A172 (cell line): ENCODE measurements around the gene CALCB. TPM values are rescaled to one million over a fixed set of nuclear protein-coding genes. Genes with fewer than 3 reads are reported as not detected.
A peak's percentile ranks its signal among the peaks of the same experiment; 100 is the strongest.

ENCODE experiments used
- DNase-seq: peaks from one replicate; pipeline ENCODE4 v3.0.0-alpha.2; 2015; ENCODE audit warnings: low spot score
- total RNA-seq: library from RNA; depleted of rRNA; stranded (reverse); fragments of >200 nt; shearing (Covaris generic); gene quantifications from 2 replicates; pipeline ENCODE4 v1.2.3, GENCODE V29; 2014

The CALCB gene
- total RNA-seq, 1 experiment from 2014 or later: not detected

DNA sequence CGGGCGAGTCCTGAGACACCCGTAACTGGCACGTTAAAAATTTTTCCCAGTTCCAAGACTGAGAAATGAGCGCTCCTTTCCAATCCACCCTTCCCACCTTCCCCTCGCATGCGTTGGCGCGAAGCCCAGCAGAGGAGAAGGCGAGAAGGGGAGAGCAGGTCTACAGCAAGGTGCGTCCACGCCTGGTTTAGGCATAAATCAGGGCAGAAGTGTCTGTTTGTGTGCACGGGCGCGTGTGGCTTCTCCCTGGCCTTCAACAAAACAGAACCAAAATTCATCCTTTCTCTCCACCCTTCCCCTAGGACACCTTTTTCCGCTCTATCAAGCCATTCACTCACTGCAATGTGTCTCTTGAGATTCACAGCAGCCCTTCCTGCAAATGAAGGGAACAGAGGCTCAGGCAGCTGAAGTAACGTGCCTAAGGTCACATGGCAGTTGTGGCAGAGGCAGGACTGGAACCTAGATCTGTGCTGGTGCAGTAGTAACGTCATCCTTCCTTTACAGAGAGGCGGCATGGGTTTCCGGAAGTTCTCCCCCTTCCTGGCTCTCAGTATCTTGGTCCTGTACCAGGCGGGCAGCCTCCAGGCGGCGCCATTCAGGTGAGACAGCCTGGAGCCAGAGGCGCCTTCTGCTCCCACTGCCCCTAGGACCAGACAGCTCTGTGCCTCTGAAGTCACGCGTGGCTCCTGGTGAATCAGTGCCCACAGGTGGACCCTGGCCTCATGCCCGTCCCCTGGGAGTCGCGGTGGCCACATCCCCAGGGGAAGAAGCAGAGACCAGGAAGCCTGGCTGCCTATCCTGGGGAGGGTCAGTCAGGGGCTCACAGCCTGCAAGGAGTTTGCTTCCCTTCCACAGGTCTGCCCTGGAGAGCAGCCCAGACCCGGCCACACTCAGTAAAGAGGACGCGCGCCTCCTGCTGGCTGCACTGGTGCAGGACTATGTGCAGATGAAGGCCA is 1.1 kb downstream of the CALCB start:
- peak; percentile 4 for DNase-seq

DNA sequence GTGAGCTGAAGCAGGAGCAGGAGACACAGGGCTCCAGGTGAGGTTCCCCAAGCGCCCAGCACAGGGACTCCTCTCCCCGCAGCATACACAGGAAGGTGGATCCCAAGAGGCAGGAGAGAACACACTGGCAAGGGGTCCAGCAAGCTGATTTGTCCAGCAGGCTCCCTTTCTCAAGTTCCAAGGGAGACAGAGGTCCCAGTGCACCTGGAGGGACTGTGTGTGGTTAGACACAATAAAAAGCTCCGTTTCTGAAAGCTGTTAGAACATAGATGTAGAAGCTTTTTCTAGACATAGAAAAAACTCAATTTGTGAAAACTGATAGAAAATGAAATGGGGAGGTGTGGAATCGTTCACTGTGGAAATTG is 1.8 kb downstream of the CALCB start:
- no peak for DNase-seq

DNA sequence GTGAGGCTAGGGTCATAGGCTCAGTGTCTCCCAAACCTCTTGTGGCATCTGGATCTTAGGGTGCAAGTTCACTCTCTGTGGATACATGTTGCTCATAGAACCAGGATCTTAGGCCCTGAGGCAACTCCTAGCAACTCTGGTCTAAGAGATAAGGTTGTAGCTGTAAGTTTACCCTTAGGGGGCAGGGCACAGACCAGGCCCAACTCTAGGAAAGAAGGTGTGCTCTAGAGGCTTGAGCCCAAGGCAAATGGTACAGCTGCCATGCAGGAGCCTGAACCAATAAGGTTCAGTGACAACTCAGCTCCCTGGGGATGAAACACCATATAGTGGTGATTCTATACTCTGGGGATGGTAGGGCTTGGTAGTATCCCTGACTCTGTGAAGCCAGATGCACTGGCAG is 17.8 kb downstream of the CALCB start:
- DNase-seq: no peak

DNA sequence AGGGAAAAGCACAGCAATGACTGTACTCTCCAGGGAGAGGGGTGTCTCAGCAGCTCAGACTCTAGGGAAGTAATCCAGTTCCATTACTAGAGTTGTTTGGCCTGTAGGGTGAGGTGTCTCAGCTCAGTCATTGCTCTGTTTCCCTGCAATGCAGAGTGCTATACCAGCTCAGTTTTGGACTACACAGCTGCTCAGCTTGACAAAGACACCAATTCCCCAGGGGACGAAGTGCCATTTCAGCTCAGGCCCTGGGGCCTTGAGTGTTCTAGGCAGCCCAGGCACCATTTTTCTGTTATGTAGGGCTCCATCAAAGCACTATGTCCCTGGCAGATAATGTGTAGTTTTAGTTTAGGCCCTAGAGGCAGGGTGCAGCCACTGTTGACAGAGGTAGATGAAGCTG is 18.2 kb downstream of the CALCB start:
- no peak for DNase-seq

DNA sequence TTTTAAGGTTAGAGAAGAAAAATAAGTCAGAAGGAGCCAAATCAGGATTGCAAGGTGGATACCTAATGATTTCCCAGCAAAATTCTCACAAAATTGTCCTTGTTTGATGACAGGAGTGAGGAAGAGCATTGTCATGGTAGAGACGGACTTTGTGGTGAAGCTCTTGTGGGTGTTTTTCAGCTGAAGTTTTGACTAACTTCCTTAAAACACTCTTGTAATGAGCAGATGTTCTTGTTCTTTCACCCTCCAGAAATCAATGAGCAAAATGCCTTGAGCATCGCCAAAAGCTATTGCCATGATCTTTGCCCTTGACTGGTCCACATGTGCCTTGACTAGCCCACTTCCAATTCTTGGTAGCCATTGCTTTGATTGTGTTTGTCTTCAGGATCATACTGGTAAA is 20.0 kb downstream of the CALCB start:
- DNase-seq: no peak

DNA sequence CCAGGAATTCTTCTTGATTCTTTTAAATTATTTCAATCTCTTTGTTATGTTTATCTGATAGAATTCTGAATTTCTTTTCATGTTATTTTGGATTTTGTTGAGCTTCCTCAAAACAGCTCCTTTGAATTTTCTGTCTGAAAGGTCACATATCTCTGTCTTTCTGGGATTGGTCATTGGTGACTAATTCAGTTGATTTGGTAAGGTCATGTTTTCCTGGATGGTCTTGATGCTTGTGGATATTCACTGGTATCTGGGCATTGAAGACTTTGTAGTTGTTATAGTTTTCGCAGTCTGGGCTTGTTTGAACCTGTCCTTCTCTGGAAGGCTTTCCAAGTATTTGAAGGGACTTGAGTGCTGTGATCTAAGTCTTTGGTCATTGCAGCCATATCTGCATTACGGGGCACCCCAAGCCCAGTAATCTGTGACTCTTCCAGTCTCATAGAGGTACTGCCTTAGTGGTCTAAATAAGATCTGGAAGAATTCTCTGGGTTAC is 22.4 kb downstream of the CALCB start:
- DNase-seq: no peak

DNA sequence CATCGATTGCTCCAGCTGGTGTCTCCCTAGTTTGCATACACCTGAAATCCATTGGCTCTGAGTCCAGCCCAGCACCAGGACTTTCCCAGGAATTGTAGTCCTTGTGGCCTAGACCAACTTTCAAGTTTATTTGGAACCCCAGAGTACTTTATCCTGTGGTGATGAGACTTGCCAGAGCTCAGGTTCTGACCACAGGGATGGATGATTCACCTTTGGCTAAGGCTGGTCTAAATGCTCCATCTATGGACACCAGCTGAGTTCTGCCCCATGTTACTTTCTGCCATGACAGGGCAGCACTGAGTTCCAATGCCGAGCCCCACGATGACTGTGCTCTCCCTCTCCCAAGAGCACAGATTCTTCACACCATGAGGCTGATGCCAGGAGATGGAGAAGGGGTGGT is 24.0 kb downstream of the CALCB start:
- no peak for DNase-seq

DNA sequence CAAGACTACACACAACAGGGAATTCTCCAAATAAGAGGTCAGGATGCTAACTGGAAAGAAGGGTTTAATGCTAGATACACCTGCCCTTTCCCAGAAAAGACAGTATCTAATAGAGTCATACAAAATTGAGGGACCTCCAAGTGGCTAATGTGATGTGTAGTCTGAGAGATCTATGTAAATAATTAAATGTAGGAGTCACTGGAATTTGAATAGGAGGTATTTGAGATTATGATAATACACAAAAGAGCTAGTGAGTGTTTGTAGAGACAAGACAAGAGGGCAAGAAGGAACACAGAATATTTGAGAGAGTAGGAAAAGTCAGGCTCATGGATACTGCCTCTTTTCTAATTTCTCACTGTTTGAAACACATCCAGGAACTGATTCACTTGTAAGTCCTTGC is 25.9 kb downstream of the CALCB start:
- DNase-seq: no peak

DNA sequence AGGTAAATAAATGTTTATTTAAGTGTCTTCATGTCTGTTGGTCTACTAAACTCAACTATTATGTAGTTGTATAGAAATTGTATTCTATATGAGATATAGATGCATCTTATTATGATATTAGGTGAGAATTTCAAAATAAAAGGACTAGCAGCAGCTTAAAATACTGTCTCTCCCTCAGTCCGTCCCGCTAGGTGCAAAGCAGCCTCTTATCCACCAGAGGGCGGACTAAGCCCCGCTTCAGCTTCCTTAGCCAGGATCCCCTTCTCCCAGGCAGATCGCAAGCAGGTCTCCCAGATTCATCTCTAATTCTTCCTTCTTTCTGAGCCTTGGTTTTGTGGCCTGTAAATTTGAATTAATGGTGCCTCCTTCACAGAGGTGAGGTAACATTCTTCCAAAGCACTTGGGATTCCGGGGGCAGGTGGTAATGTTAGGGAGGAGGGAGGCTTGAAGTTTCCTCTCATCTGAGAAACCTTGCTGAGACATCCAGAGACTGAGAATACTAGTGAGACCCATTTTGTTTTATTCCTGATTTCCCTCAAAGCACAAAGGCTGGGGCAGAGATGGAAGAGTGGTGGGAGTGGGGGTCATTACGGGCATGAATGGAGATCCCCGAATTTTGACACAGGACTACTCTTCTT is 27.8 kb downstream of the CALCB start:
- peak; percentile 45 for DNase-seq

DNA sequence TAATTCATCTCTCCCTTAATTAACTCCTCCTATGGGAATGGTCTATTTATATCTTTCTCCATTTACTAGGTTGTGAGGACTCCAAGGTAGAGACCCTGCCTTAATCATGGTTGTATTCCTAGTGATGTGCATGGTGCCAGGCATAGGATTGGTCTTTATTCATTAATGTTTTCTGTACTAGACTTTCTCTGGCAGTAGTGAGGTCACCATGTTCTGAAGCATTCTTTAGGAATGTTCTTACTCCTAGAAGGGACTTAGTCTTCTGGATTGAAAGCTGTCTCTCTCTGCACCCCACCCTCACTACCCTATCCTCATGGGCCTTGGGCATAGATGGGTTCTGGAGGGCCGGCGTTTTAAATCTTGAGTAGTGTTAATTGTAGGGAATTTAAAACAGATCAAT is 30.8 kb downstream of the CALCB start:
- DNase-seq: no peak

DNA sequence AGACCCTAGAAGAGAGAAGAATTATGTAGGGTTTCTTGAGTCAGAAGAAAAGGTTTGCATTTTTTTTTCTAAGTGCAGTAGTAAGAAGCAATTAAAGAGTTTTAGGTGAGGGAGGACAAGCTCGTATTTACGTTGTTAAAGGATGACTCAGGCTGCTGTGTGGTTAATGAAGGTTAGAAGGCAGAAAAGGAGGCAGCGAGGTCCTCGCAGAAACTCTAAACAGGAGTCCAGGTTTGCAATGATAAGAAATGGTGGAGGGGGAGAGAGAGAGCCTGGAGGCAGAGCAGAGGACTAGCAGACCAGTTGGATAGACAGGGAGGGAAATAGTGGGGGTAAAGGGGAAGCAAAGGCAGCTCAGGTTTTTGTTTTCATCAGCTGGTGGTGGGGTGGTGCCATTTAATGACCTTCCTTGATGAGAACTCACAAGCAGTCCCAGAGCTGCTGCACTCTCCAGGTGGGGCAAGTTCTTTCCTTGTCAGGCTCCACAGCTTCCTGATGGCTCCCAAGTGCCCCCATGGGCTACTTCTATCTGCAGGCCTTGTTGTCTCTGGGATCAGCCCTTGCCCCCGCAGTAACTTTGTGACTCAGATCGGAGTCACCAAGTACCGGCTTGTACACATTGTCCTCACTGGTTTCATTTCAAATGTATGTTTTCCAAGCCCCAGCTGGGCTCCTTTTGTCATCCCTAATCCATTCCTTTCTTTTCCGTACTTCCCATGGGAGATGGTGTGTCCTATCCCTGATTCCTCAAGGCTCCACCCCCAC is 33.0 kb downstream of the CALCB start:
- peak; percentile 9 for DNase-seq

DNA sequence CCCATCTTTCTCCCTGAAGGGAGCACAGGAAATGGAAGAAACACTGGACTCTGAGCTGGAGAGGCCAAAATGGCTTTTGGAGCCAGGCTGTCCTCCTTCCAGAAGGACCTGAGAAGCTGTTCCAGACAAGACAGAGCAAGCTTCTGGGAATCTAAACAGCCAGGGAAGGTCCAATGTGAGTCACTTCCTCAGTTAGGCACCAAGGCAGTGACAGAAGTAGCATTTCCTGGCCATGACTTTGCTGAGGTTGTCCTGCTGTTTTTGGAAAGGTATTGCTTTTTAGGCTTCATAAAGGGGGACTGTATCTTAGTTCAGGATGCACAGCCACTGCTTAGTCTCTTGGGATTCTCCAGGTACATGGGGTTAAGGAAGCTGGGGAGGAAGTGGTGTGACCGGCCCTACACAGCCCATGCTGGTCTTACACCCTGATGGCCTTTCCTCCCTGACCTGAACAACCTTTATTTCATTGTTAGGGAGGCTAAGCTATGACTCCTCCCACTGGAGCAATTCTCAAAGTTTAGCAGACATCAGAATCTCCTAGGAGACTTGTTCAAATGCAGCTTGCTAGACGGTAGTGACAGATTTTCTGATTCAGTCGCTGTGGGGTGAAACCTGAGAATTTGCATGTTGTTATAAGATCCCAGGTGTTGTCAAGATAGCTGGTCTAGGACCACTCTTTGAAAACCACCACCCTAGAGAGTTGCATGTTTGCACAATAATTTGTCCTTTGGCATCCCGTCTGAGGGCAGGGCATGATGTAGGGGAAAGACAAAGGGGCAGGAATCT is 34.5 kb downstream of the CALCB start:
- DNase-seq: no peak

DNA sequence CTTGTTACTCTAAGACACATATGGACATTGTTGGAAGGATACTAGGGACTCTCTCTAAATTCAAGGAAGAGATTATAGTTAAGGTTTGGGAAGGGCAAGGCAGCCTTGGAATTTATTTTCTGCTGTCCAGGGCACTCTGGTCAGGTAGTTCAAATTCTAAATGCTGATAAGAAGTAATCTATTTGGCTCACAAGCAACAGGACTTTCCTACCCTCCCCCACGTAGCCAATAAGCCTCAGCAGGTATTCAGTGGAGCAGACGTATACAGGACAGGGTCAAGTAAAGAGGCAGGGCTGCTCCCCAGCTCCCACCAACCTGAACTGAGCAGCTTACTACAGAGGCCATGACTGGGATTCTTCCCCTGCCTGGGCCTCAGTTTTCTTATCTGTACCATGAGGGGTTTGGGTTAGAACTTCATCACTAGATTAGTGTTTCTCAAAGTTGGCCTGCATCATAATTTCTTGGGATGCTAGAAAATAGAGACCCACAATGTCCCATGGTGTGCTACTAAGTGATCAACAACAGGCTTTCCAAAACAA is 35.3 kb downstream of the CALCB start:
- DNase-seq: no peak

DNA sequence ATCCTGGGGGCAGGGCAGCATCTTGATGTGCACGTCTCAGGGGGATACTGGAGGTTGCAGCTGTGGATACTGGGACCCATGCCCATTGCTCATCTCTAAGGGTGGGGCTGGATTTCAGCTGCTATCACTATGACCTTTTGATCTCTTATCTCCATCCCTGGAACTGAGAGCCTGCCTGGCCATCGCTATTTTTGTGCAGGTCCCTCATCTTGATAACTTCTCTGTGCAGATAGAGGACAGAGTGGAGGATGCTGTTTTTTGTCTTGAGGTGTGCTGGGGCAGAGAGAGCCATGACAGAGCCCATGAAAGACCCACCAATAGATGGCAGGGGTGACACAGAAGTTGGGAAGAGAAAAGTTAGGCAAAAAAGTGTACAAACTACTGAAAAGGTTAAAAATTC is 36.2 kb downstream of the CALCB start:
- DNase-seq: no peak

DNA sequence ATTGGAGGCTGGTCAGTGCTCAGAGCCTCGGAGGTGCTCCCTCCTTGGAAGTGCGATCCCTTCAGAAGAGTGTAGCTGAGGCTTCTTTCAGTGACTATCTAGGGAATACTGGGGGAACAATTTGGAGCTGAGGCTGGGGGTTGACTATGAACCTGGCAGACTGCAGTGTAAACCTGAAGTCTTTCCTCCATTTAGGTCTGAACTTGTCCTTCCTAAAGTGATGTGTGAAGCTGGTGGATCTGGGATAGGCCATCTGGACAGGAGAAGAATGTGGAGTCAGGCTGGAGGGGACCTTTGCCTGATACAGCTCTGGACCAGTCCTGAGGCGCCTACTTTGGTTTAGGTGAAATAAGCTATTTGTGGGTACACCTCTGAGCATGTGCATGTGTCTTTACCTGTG is 37.8 kb downstream of the CALCB start:
- DNase-seq: no peak

DNA sequence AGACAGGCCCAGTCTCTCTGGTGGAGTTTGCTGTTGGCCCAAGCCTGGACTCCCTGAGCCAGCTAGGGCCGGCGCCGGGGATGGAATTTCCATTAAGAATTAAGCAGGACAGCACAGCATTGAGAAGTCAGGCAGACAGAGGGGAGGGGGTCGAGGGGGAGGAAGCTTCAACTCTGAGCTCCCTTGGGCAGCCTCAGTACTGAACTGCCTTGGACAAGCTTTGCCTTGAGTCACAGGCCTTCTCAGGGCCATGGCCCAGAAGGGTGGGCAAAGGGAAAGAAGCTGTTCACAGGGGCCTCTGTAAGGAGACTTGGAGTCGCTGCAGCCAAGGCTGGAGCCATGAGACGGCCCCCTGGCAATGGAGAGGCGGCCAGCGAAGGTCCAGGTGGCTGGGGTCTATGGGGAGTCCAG is 38.7 kb downstream of the CALCB start:
- DNase-seq: no peak

DNA sequence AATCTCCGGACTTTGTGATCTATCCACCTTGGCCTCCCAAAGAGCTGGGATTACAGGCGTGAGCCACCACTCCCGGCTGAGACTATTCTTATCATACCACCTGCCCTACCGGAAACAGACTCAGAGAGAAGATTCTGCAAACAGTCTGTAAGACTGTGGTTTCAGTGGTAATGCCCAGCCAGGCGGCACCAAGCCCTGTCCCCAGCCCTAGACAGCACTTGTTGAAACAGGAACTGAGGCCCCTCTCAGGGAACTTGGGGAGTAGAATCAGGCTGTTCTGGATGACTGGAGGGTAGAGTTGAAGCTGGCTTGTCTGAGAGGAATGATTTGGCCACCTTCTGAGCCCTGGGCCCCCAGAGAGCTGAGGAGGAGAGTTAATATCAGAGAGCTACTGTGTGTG is 40.0 kb downstream of the CALCB start:
- DNase-seq: no peak

DNA sequence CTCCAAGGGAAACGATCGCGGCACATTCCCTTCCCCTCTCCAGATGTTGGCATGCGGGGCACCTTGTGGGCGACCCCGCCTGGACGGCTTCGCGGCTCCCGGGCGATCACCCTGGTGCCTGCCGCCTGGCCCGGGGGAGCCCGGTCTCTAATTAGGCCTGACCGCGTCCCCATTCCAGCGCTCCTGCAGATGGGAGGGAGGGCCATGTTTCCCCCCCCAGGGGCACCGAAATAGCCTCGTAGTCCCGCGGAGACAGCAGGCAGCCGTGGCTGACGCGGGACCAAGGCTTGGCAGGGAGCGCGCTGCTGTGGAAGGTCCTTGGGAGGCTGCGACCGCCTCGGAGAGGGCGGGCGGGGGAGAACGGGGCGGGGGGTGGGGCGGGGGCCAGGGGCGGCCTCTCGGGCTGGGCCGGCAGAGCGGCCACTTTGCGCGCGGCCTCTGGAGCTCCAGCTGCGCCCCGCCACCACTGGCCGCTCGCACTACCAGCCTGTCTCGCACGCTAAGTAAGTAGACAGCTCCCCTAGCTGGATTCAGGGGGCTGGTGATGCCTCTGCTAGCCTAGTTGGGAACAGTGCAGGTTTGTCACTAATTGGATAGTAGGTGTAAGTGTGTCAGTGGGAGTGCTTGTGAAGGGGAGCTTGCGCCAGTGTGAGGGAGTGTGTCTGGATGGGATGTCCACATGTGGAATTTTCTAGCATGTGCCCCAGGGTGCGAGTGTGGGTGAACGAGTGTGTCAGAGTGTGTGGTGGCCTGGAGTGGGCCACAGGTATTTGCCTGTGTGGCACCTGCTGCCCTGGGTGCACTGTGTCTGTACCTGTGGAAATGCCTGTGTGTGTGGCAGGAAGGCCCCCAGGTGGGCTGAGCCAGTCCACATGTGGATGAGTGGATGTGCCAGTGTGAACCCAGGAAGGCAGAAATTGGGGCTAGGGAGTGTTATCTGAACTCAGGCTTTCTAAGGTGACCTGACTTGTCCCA is 41.4 kb downstream of the CALCB start, which contains the start of gene INSC:
Gene INSC, plus strand, starts transcription at position 423 of the 975 bp plus-strand sequence. CDS start 34,252 bp downstream, outside the sequence.
- no peak for DNase-seq

DNA sequence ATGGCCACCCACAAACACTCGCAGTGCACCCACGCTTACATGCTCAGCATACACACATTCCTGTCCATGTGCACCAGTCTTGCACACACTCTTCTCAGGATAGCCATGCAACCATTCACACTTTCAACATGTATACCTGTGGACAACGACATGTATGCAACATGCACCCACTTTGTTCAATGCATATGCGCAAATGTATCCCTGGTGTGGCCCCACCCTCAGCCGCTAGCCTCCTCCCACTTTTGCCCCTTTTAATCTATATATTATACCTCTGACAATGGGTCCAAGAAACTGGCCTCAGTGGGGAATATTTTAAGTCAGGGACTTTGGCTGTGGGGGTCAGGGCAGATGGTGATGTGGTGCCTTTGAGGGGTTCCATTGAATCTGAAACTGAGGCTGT is 42.3 kb downstream of the CALCB start:
- DNase-seq: no peak

DNA sequence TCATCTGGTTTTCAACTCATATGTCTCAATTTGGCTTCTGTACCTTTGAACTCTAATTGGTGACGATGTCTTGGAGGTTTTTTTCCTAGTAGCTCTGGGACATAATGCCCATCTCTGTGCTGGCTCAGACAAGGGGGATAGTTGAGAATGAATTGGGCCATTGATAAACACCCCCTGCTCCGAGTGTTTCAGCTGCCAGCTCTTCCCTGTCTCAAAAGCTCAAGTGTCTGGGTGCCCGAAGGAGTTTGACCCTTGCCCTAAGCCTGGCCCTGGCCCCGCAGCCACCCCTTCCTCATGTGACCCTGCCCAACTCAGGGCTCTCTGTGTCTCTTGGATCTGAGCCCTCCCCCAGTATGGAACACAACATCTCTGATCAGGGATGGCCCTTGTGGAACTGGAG is 44.4 kb downstream of the CALCB start:
- no peak for DNase-seq
